PFSK-1 (cell line): Measurements from ENCODE around the gene PRMT7.

Experiments used
- FOXP2 ChIP-seq: optimal IDR thresholded peaks from 2 replicates; pipeline ENCODE3; 2011; ENCODE audit warnings: borderline replicate concordance, control low read depth, inconsistent platforms; ENCODE audit not compliant: insufficient read depth; ENCODE audit errors: extremely low read length, extremely low read depth
- POLR2AphosphoS5 ChIP-seq: IDR thresholded peaks from 2 replicates; pipeline ENCODE4 v1.6.1; 2012; ENCODE audit warnings: low read depth, mild to moderate bottlenecking, control low read depth, low read length, moderate library complexity
- REST ChIP-seq, 2 experiments: IDR thresholded peaks; 2 replicates each; pipeline versions ENCODE4 v1.6.1 to v1.8.0; 2011 to 2012; ENCODE audit warnings: low read depth in 2 of 2, low read length in 2 of 2, control low read depth in 1 of 2, inconsistent platforms in 1 of 2, mild to moderate bottlenecking in 1 of 2, moderate library complexity in 1 of 2; ENCODE audit not compliant: insufficient read depth in 1 of 2
- SIN3A ChIP-seq: IDR thresholded peaks from 2 replicates; pipeline ENCODE4 v1.6.1; 2012; ENCODE audit warnings: mild to moderate bottlenecking, low read length, moderate library complexity, borderline replicate concordance; ENCODE audit not compliant: insufficient read depth
- TAF1 ChIP-seq: IDR thresholded peaks from 2 replicates; pipeline ENCODE4 v1.6.1; 2012; ENCODE audit warnings: low read length, control low read depth, borderline replicate concordance; ENCODE audit not compliant: insufficient read depth

PRMT7 gene

GRCh38 chr16:68358951-68359350, 48.1 kb downstream of the PRMT7 start:
- no peak for TF ChIP-seq FOXP2
- TF ChIP-seq SIN3A = no peak
- TF ChIP-seq POLR2AphosphoS5 = no peak
- no peak for TF ChIP-seq TAF1
- no peak for TF ChIP-seq REST (IDR thresholded peaks at IDR 0.05; ENCODE audit: insufficient read depth in 1 of 2, low read depth in 2 of 2, low read length in 2 of 2)

- TF ChIP-seq REST (IDR thresholded peaks at IDR 0.05; ENCODE audit: insufficient read depth in 1 of 2, low read depth in 2 of 2, low read length in 2 of 2) = no peak
- no peak for TF ChIP-seq SIN3A
- no peak for TF ChIP-seq FOXP2
- no peak for TF ChIP-seq POLR2AphosphoS5
- TF ChIP-seq TAF1 = no peak
These were observed 48.8 kb downstream of the PRMT7 start for GRCh38 chr16:68359398-68360191.

- no peak for TF ChIP-seq SIN3A
- TF ChIP-seq REST (IDR thresholded peaks at IDR 0.05; ENCODE audit: insufficient read depth in 1 of 2, low read depth in 2 of 2, low read length in 2 of 2) = no peak
- TF ChIP-seq FOXP2 = no peak
- TF ChIP-seq TAF1 = no peak
- TF ChIP-seq POLR2AphosphoS5 = no peak
These were observed 49.7 kb downstream of the PRMT7 start for GRCh38 chr16:68360547-68360946.

- no peak for TF ChIP-seq FOXP2
- no peak for TF ChIP-seq TAF1
- no peak for TF ChIP-seq SIN3A
- TF ChIP-seq POLR2AphosphoS5 = no peak; the same call in 1 of the 2 replicates
- no peak for TF ChIP-seq REST (IDR thresholded peaks at IDR 0.05; ENCODE audit: insufficient read depth in 1 of 2, low read depth in 2 of 2, low read length in 2 of 2)
These were observed 50.1 kb downstream of the PRMT7 start for GRCh38 chr16:68360956-68361355.

GRCh38 chr16:68361485-68361884, 50.7 kb downstream of the PRMT7 start:
- TF ChIP-seq FOXP2 = no peak
- no peak for TF ChIP-seq TAF1
- TF ChIP-seq POLR2AphosphoS5 = no peak
- no peak for TF ChIP-seq REST (IDR thresholded peaks at IDR 0.05; ENCODE audit: insufficient read depth in 1 of 2, low read depth in 2 of 2, low read length in 2 of 2)
